SK-N-SH treated with all-trans-retinoic acid at 6 μM for 48 hours (cell line): ENCODE measurements around the gene DCC.

Source experiments
- ARNTL ChIP-seq: fragments of 450-650 bp; formaldehyde crosslinking; IDR thresholded peaks from 2 replicates; pipeline ENCODE4 v1.5.0; 2020; ENCODE audit warnings: low read depth, mild to moderate bottlenecking, moderate library complexity, borderline replicate concordance
- CREB5 ChIP-seq: fragments of 250-450 bp; sonication (Bioruptor Pico); IDR thresholded peaks from 2 replicates; pipeline ENCODE4 v1.5.1; 2020; ENCODE audit warnings: low read depth, mild to moderate bottlenecking, moderate library complexity
- PATZ1 ChIP-seq: fragments of 250-450 bp; sonication (Bioruptor Pico); IDR thresholded peaks from 2 replicates; pipeline ENCODE4 v1.8.0; 2020; ENCODE audit warnings: mild to moderate bottlenecking, moderate library complexity, borderline replicate concordance
- TCF4 ChIP-seq: fragments of 250-450 bp; sonication (Bioruptor Pico); IDR thresholded peaks from 2 replicates; pipeline ENCODE4 v1.8.0; 2021; ENCODE audit warnings: mild to moderate bottlenecking, moderate library complexity, borderline replicate concordance
- ZFP30 ChIP-seq: fragments of 450-650 bp; formaldehyde crosslinking; IDR thresholded peaks from 2 replicates; pipeline ENCODE4 v1.5.0; 2022; ENCODE audit warnings: mild to moderate bottlenecking, moderate library complexity

GRCh38 chr18:53560546-53560945 lies 1220.5 kb downstream of the DCC start:
- TF ChIP-seq TCF4 (no peak), ZFP30 (CRISPR knock-in tag) (no peak), ARNTL (CRISPR knock-in tag) (no peak), PATZ1 (CRISPR knock-in tag) (no peak), CREB5 (CRISPR knock-in tag) (no peak)
